ENCODE data around the gene SND1. TPM values are rescaled to one million over a fixed set of nuclear protein-coding genes. Genes with fewer than 3 reads are reported as not detected.

SND1 gene
- total and polyA plus RNA-seq, 4 donors, result 59.4 to 214 (median 84.1) TPM

- Histone ChIP-seq H3K4me3 (ENCODE audit: low read depth in 1 of 3, low read length in 3 of 3) (no peak overlapping the region), H3K9ac (ENCODE audit: low read depth in 1 of 2, low read length in 2 of 2) (no peak overlapping the region), H3K36me3 (ENCODE audit: control insufficient read depth in 4 of 4, insufficient read depth in 3 of 4, low read depth in 1 of 4, low read length in 3 of 4) (no peaks in the 10 kb centered on the region), H3K9me3 (ENCODE audit: control insufficient read depth in 4 of 4, low read length in 3 of 4) (no peaks in the 10 kb centered on the region), H3K27me3 (ENCODE audit: control insufficient read depth in 4 of 4, insufficient read depth in 4 of 4, low read length in 3 of 4) (no peaks in the 10 kb centered on the region), H3K4me1 (ENCODE audit: control insufficient read depth in 4 of 4, insufficient read depth in 4 of 4, low read length in 3 of 4) (peaks cover 5 to 26% (median 10%) of the 10 kb centered on the region in 4 donors), H3K27ac (ENCODE audit: low read depth in 1 of 2, low read length in 2 of 2) (no peak overlapping the region)
- DNase-seq (ENCODE audit: low spot score), result no peak
- TF ChIP-seq FOXA2 (IDR thresholded peaks at IDR 0.05) (no peak), HNF4G (IDR thresholded peaks at IDR 0.05) (no peak), ATF3 (IDR thresholded peaks at IDR 0.05) (no peak), EGR1 (IDR thresholded peaks at IDR 0.05; ENCODE audit: low read depth in 2 of 2) (no peak), NR2F2 (IDR thresholded peaks at IDR 0.05) (no peak), SP1 (IDR thresholded peaks at IDR 0.05) (no peak), HNF4A (conservative IDR thresholded peaks at IDR 0.05) (no peak), RXRA (IDR thresholded peaks at IDR 0.05) (no peak), YY1 (IDR thresholded peaks at IDR 0.05) (no peak), GABPA (IDR thresholded peaks at IDR 0.05 in 1 of 2, conservative IDR thresholded peaks at IDR 0.05 in 1 of 2) (no peak), TAF1 (conservative IDR thresholded peaks at IDR 0.05) (no peak), CTCF (IDR thresholded peaks at IDR 0.05; ENCODE audit: low read depth, low read length, missing input control) (no peak), ZBTB33 (IDR thresholded peaks at IDR 0.05) (no peak), MAX (IDR thresholded peaks at IDR 0.05) (no peak), JUND (IDR thresholded peaks at IDR 0.05) (no peak)
- 37% methylated on average over 1 of the region's 1 CpG for WGBS
Measured at GRCh38 chr7:127794136-127794535, 142.1 kb downstream of the SND1 start.

GRCh38 chr7:127794551-127794950 lies 142.6 kb downstream of the SND1 start:
- Histone ChIP-seq H3K36me3 (ENCODE audit: control insufficient read depth in 4 of 4, insufficient read depth in 3 of 4, low read depth in 1 of 4, low read length in 3 of 4) (no peaks in the 10 kb centered on the region), H3K9ac (ENCODE audit: low read depth in 1 of 2, low read length in 2 of 2) (no peak overlapping the region), H3K9me3 (ENCODE audit: control insufficient read depth in 4 of 4, low read length in 3 of 4) (no peaks in the 10 kb centered on the region), H3K27ac (ENCODE audit: low read depth in 1 of 2, low read length in 2 of 2) (no peak overlapping the region), H3K27me3 (ENCODE audit: control insufficient read depth in 4 of 4, insufficient read depth in 4 of 4, low read length in 3 of 4) (no peaks in the 10 kb centered on the region), H3K4me3 (ENCODE audit: low read depth in 1 of 3, low read length in 3 of 3) (no peak overlapping the region), H3K4me1 (ENCODE audit: control insufficient read depth in 4 of 4, insufficient read depth in 4 of 4, low read length in 3 of 4) (peaks cover 7 to 26% (median 10%) of the 10 kb centered on the region in 4 donors)
- TF ChIP-seq FOXA2 (IDR thresholded peaks at IDR 0.05), result no peak
- no peak for TF ChIP-seq HNF4A (conservative IDR thresholded peaks at IDR 0.05)
- TF ChIP-seq GABPA (IDR thresholded peaks at IDR 0.05 in 1 of 2, conservative IDR thresholded peaks at IDR 0.05 in 1 of 2), result no peak
- no peak for TF ChIP-seq MAX (IDR thresholded peaks at IDR 0.05)
- no peak for TF ChIP-seq EGR1 (IDR thresholded peaks at IDR 0.05; ENCODE audit: low read depth in 2 of 2)
- 83% methylated on average over 4 of the region's 4 CpGs for WGBS
- DNase-seq (ENCODE audit: low spot score), result no peak

Data from liver (tissue), 9 donors.